ENCODE measurements around the gene UTP14C.

Gene UTP14C

DNA sequence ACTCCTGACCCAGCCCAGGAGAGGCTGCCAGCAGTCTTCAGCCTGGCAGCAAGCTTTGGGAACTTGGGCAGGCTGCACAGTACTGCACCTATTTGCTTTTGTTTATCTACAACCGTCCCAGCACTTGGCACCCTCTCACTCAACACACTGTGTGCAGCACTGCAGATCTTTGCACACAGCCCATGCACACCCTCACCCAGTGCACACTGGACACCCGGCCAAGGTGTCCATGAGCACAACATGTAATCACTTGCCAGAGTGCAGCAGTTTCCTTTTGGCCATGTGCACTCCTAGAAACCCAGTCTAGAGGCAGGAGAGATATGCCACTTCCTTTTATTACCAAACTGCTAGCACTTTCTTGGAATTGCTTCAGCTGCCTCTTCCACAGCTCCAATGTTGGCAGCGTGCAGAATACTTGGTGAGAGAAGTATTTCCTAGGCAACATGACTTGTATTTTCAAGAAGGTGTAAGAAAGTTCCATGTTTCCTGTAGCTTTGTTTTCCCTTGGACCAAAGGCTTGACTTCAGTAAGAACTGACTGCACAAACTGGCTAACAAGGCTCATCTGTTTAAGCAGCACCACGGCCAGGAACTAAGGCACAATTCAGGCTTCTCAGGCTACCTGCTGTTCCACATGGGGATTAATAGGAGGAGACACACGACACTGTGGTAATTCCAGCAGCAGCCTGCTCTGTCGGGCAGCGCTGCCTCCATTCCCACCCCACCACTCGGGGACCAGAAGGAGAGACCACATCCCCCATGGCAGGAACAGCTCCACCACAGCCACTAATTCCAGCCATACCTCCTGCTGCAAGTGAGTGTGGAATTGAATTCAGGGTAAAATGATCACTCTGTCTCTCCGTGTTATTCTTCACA, 28.6 kb upstream of the UTP14C start:
- no peak for DNase-seq (ENCODE audit: extremely low read depth, insufficient read length)
- H3K27me3 ChIP-seq (replicated peaks; ENCODE audit: control insufficient read depth, insufficient read depth, low read length) = peaks cover 2% of the 10 kb centered on the region
- H3K36me3 ChIP-seq (ENCODE audit: control insufficient read depth, insufficient read depth, low read length) = no peaks in the 10 kb centered on the region
- H3K4me3 ChIP-seq (replicated peaks; ENCODE audit: low read depth, low read length) = no peak overlapping the region
- TF ChIP-seq CTCF (IDR thresholded peaks at IDR 0.05; ENCODE audit: insufficient read depth, low read length, poor library complexity, severe bottlenecking) = no peak

- DNase-seq (ENCODE audit: extremely low read depth, insufficient read length) = no peak
Observed at GRCh38 chr13:51996641-51997040, 27.9 kb upstream of the UTP14C start.

DNA sequence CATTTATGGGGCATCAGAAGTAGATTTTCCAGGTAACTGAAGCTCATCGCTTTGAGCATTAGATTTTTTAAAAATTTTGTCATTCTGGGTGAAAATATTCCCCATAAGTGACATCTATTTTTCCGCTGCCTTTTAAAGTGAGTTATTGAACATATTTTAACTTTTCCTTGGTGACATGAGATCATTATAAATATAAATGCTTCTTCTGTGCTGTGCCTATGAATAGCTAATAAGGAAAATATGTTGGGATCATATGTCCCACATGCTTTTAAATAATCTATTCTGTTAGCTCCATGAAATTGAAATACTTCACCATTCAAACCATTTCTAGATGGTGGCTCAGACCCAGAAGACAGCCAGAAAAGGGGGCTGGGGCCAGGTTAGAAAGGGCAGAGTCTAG, 27.3 kb upstream of the UTP14C start:
- TF ChIP-seq CTCF (IDR thresholded peaks at IDR 0.05; ENCODE audit: insufficient read depth, low read length, poor library complexity, severe bottlenecking) = no peak
- no peaks in the 10 kb centered on the region for H3K36me3 ChIP-seq (ENCODE audit: control insufficient read depth, insufficient read depth, low read length)
- no peak overlapping the region for H3K4me3 ChIP-seq (replicated peaks; ENCODE audit: low read depth, low read length)
- no peak for DNase-seq (ENCODE audit: extremely low read depth, insufficient read length)
- H3K27me3 ChIP-seq (replicated peaks; ENCODE audit: control insufficient read depth, insufficient read depth, low read length) = peaks cover 2% of the 10 kb centered on the region

More at GRCh38 chr13:51996641-51997040, 27.9 kb upstream of the UTP14C start:
- no peak for TF ChIP-seq CTCF (IDR thresholded peaks at IDR 0.05; ENCODE audit: insufficient read depth, low read length, poor library complexity, severe bottlenecking)
- Histone ChIP-seq H3K36me3 (ENCODE audit: control insufficient read depth, insufficient read depth, low read length) (no peaks in the 10 kb centered on the region), H3K4me3 (replicated peaks; ENCODE audit: low read depth, low read length) (no peak overlapping the region), H3K27me3 (replicated peaks; ENCODE audit: control insufficient read depth, insufficient read depth, low read length) (peaks cover 2% of the 10 kb centered on the region)

GRCh38 chr13:51997641-51998330, 26.7 kb upstream of the UTP14C start:
- no peak for DNase-seq (ENCODE audit: extremely low read depth, insufficient read length)
- Histone ChIP-seq H3K36me3 (ENCODE audit: control insufficient read depth, insufficient read depth, low read length) (no peaks in the 10 kb centered on the region), H3K27me3 (replicated peaks; ENCODE audit: control insufficient read depth, insufficient read depth, low read length) (peaks cover 2% of the 10 kb centered on the region), H3K4me3 (replicated peaks; ENCODE audit: low read depth, low read length) (no peak overlapping the region)
- no peak for TF ChIP-seq CTCF (IDR thresholded peaks at IDR 0.05; ENCODE audit: insufficient read depth, low read length, poor library complexity, severe bottlenecking)

- Histone ChIP-seq H3K4me3 (replicated peaks; ENCODE audit: low read depth, low read length) (no peak overlapping the region), H3K27me3 (replicated peaks; ENCODE audit: control insufficient read depth, insufficient read depth, low read length) (peaks cover 2% of the 10 kb centered on the region), H3K36me3 (ENCODE audit: control insufficient read depth, insufficient read depth, low read length) (no peaks in the 10 kb centered on the region)
- no peak for DNase-seq (ENCODE audit: extremely low read depth, insufficient read length)
- TF ChIP-seq CTCF (IDR thresholded peaks at IDR 0.05; ENCODE audit: insufficient read depth, low read length, poor library complexity, severe bottlenecking) = no peak
Observed at GRCh38 chr13:51998723-51999509, 25.6 kb upstream of the UTP14C start.
